HEK293 (cell line): ENCODE measurements around the gene MAEA.

Experiments
- CTCF ChIA-PET: fragments of 350-600 bp; formaldehyde crosslinking; extraction: SDS; loops from one replicate; lab custom pipeline; 2021; ENCODE audit warnings: antibody characterized with exemption; lab: Yijun Ruan, JAX
- POLR2A ChIA-PET: fragments of 300-600 bp; formaldehyde crosslinking; extraction: SDS; loops from one replicate; lab custom pipeline; 2020; ENCODE audit warnings: antibody characterized with exemption, inconsistent platforms; lab: Yijun Ruan, JAX
- H3K27ac ChIP-seq: fragments of 200-500 bp; sonication (Bioruptor generic); 2 replicates; pipeline ENCODE4 v1.5.1; 2014; ENCODE audit warnings: low read depth, low read length, control low read depth, inconsistent platforms; ENCODE audit errors: extremely low read depth
- H3K36me3 ChIP-seq, 2 experiments: fragments of 200-500 bp in 1 of 2; sonication (Bioruptor generic) in 1 of 2; 1 replicate in 1 of 2; 2 replicates in 1 of 2; pipeline ENCODE4 v1.5.1; 2014 to 2017; ENCODE audit warnings: inconsistent platforms in 2 of 2, low read length in 2 of 2; ENCODE audit not compliant: control insufficient read depth in 2 of 2, insufficient read depth in 1 of 2
- H3K4me1 ChIP-seq: fragments of 200-500 bp; sonication (Bioruptor generic); 2 replicates; pipeline ENCODE4 v1.5.1; 2014; ENCODE audit warnings: mild to moderate bottlenecking, low read length, inconsistent platforms; ENCODE audit not compliant: control insufficient read depth, insufficient read depth
- H3K4me3 ChIP-seq: 2 replicates; pipeline ENCODE4 v1.5.1; 2011; ENCODE audit warnings: low read depth, mild to moderate bottlenecking, control low read depth, low read length, moderate library complexity
- H3K9me3 ChIP-seq: fragments of 200-500 bp; sonication (Bioruptor generic); 2 replicates; pipeline ENCODE4 v1.5.1; 2014; ENCODE audit warnings: low read depth, low read length, inconsistent platforms; ENCODE audit not compliant: control insufficient read depth, insufficient read depth
- HOXD13 ChIP-seq: sonication (generic); formaldehyde crosslinking; IDR thresholded peaks from 2 replicates; pipeline ENCODE4 v1.8.0; 2022; ENCODE audit warnings: missing genetic modification reagents, borderline replicate concordance
- IKZF3 ChIP-seq: fragments of 450-650 bp; IDR thresholded peaks from 2 replicates; pipeline ENCODE4 v1.5.0; 2018; ENCODE audit warnings: missing biosample characterization, mild to moderate bottlenecking, missing genetic modification characterization, moderate library complexity
- KLF16 ChIP-seq: fragments of 450-650 bp; formaldehyde crosslinking; IDR thresholded peaks from 2 replicates; pipeline ENCODE4 v1.5.1; 2017; ENCODE audit warnings: missing biosample characterization, missing genetic modification characterization
- KLF9 ChIP-seq: fragments of 450-650 bp; formaldehyde crosslinking; IDR thresholded peaks from 2 replicates; pipeline ENCODE4 v1.5.1; 2016; ENCODE audit warnings: missing biosample characterization, missing genetic modification characterization, low read depth
- MEIS1 ChIP-seq: sonication (generic); formaldehyde crosslinking; IDR thresholded peaks from 2 replicates; pipeline ENCODE4 v1.8.1; 2022; ENCODE audit warnings: missing genetic modification reagents, mild to moderate bottlenecking, borderline replicate concordance
- SP2 ChIP-seq: fragments of 450-650 bp; formaldehyde crosslinking; IDR thresholded peaks from 2 replicates; pipeline ENCODE4 v1.5.1; 2016; ENCODE audit warnings: missing biosample characterization, missing genetic modification characterization
- TRIM28 ChIP-seq: IDR thresholded peaks from 2 replicates; pipeline ENCODE4 v1.6.1; 2011; ENCODE audit warnings: low read length, control low read depth, borderline replicate concordance
- ZBTB48 ChIP-seq: fragments of 450-650 bp; formaldehyde crosslinking; IDR thresholded peaks from 2 replicates; pipeline ENCODE4 v1.5.1; 2016; ENCODE audit warnings: missing biosample characterization, missing genetic modification characterization
- ZFP3 ChIP-seq: fragments of 450-650 bp; formaldehyde crosslinking; IDR thresholded peaks from 2 replicates; pipeline ENCODE4 v1.5.1; 2016; ENCODE audit warnings: low read depth, missing biosample characterization, missing genetic modification characterization
- ZNF132 ChIP-seq: fragments of 450-650 bp; formaldehyde crosslinking; IDR thresholded peaks from 2 replicates; pipeline ENCODE4 v1.5.1; 2017; ENCODE audit warnings: missing biosample characterization, missing genetic modification characterization, borderline replicate concordance
- ZNF155 ChIP-seq: fragments of 450-650 bp; formaldehyde crosslinking; IDR thresholded peaks from 2 replicates; pipeline ENCODE4 v1.5.1; 2016; ENCODE audit warnings: missing biosample characterization, missing genetic modification characterization
- ZNF23 ChIP-seq: fragments of 450-650 bp; formaldehyde crosslinking; IDR thresholded peaks from 2 replicates; pipeline ENCODE4 v1.5.1; 2016; ENCODE audit warnings: missing biosample characterization, missing genetic modification characterization, borderline replicate concordance
- ZNF239 ChIP-seq: fragments of 450-650 bp; formaldehyde crosslinking; IDR thresholded peaks from 2 replicates; pipeline ENCODE4 v1.5.1; 2016; ENCODE audit warnings: missing biosample characterization, missing genetic modification characterization
- ZNF266 ChIP-seq: fragments of 450-650 bp; formaldehyde crosslinking; IDR thresholded peaks from 2 replicates; pipeline ENCODE4 v1.5.1; 2016; ENCODE audit warnings: missing biosample characterization, missing genetic modification characterization, low read depth
- ZNF350 ChIP-seq: fragments of 450-650 bp; formaldehyde crosslinking; IDR thresholded peaks from 2 replicates; pipeline ENCODE4 v1.5.0; 2017; ENCODE audit warnings: missing biosample characterization, mild to moderate bottlenecking, missing genetic modification characterization
- ZNF391 ChIP-seq: fragments of 450-650 bp; formaldehyde crosslinking; IDR thresholded peaks from 2 replicates; pipeline ENCODE4 v1.5.1; 2016; ENCODE audit warnings: low read depth, missing biosample characterization, missing genetic modification characterization, borderline replicate concordance
- ZNF423 ChIP-seq: fragments of 450-650 bp; formaldehyde crosslinking; IDR thresholded peaks from 2 replicates; pipeline ENCODE4 v1.5.1; 2016; ENCODE audit warnings: missing biosample characterization, missing genetic modification characterization
- ZNF529 ChIP-seq: fragments of 450-650 bp; formaldehyde crosslinking; IDR thresholded peaks from 2 replicates; pipeline ENCODE4 v1.5.1; 2017; ENCODE audit warnings: missing genetic modification characterization, missing biosample characterization; ENCODE audit not compliant: insufficient replicate concordance
- ZNF561 ChIP-seq: fragments of 450-650 bp; IDR thresholded peaks from 2 replicates; pipeline ENCODE4 v1.5.1; 2018; ENCODE audit warnings: missing biosample characterization, missing genetic modification characterization, borderline replicate concordance
- ZNF623 ChIP-seq: fragments of 450-650 bp; formaldehyde crosslinking; IDR thresholded peaks from 2 replicates; pipeline ENCODE4 v1.5.1; 2016; ENCODE audit warnings: missing biosample characterization, missing genetic modification characterization
- ZNF629 ChIP-seq: fragments of 450-650 bp; formaldehyde crosslinking; IDR thresholded peaks from 2 replicates; pipeline ENCODE4 v1.5.1; 2017; ENCODE audit warnings: missing biosample characterization, missing genetic modification characterization
- ZNF701 ChIP-seq: fragments of 450-650 bp; formaldehyde crosslinking; IDR thresholded peaks from 2 replicates; pipeline ENCODE4 v1.5.1; 2016; ENCODE audit warnings: missing biosample characterization, missing genetic modification characterization
- ZNF777 ChIP-seq: fragments of 450-650 bp; formaldehyde crosslinking; IDR thresholded peaks from 2 replicates; pipeline ENCODE4 v1.5.1; 2017; ENCODE audit warnings: missing biosample characterization, missing genetic modification characterization, borderline replicate concordance
- ZSCAN30 ChIP-seq: fragments of 450-650 bp; IDR thresholded peaks from 2 replicates; pipeline ENCODE4 v1.5.1; 2018; ENCODE audit warnings: missing biosample characterization, mild to moderate bottlenecking, missing genetic modification characterization, moderate library complexity
- TF ChIP-seq, protein P1 (sequence below): fragments of 450-650 bp; formaldehyde crosslinking; IDR thresholded peaks from 2 replicates; pipeline ENCODE4 v1.5.1; 2016; ENCODE audit warnings: missing biosample characterization, missing genetic modification characterization, borderline replicate concordance
- TF ChIP-seq, protein P2 (sequence below): fragments of 450-650 bp; formaldehyde crosslinking; IDR thresholded peaks from 2 replicates; pipeline ENCODE4; 2016; ENCODE audit warnings: missing biosample characterization, missing genetic modification characterization
- TF ChIP-seq, protein P3 (sequence below): fragments of 450-650 bp; formaldehyde crosslinking; IDR thresholded peaks from 2 replicates; pipeline ENCODE4 v1.5.1; 2017; ENCODE audit warnings: missing biosample characterization, missing genetic modification characterization

The MAEA gene

DNA sequence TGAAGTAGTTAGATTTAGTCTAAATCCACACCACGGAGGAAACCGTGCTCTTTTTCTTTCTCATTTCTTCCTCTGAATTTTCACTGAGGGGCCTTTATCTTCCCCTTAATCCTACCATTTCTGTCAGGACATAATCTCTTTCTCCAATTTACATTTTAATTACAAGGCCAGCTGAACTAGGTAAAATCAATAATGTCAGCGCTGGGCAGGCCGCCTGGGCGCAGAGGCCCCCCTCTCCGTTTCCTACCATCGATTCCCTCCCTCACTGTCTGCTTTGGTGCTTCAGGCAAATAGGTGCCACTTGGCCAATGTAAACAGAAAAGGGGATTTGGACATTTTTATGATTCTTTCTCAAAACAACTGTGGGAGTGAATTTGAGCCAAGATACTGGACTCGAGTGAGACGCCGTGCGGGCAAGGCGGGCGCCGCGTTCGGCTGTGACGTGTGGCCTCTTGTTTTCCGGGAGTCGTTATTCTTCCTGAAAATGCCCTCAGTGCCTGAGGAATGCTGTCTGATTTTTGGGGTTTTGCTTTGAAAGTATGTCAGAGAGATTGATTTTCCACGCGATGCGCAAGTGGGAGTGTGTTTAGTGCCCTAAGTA is 79.9 kb downstream of the MAEA start:
- POLR2A ChIA-PET = no interaction called here
- TF ChIP-seq, protein P1, sequence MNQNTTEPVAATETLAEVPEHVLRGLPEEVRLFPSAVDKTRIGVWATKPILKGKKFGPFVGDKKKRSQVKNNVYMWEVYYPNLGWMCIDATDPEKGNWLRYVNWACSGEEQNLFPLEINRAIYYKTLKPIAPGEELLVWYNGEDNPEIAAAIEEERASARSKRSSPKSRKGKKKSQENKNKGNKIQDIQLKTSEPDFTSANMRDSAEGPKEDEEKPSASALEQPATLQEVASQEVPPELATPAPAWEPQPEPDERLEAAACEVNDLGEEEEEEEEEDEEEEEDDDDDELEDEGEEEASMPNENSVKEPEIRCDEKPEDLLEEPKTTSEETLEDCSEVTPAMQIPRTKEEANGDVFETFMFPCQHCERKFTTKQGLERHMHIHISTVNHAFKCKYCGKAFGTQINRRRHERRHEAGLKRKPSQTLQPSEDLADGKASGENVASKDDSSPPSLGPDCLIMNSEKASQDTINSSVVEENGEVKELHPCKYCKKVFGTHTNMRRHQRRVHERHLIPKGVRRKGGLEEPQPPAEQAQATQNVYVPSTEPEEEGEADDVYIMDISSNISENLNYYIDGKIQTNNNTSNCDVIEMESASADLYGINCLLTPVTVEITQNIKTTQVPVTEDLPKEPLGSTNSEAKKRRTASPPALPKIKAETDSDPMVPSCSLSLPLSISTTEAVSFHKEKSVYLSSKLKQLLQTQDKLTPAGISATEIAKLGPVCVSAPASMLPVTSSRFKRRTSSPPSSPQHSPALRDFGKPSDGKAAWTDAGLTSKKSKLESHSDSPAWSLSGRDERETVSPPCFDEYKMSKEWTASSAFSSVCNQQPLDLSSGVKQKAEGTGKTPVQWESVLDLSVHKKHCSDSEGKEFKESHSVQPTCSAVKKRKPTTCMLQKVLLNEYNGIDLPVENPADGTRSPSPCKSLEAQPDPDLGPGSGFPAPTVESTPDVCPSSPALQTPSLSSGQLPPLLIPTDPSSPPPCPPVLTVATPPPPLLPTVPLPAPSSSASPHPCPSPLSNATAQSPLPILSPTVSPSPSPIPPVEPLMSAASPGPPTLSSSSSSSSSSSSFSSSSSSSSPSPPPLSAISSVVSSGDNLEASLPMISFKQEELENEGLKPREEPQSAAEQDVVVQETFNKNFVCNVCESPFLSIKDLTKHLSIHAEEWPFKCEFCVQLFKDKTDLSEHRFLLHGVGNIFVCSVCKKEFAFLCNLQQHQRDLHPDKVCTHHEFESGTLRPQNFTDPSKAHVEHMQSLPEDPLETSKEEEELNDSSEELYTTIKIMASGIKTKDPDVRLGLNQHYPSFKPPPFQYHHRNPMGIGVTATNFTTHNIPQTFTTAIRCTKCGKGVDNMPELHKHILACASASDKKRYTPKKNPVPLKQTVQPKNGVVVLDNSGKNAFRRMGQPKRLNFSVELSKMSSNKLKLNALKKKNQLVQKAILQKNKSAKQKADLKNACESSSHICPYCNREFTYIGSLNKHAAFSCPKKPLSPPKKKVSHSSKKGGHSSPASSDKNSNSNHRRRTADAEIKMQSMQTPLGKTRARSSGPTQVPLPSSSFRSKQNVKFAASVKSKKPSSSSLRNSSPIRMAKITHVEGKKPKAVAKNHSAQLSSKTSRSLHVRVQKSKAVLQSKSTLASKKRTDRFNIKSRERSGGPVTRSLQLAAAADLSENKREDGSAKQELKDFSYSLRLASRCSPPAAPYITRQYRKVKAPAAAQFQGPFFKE (tag by site-specific recombination) = no peak
- TF ChIP-seq SP2 (no peak), ZNF391 (tag by site-specific recombination) (no peak), ZNF529 (no peak), ZFP3 (tag by site-specific recombination) (no peak), ZNF701 (no peak), ZNF155 (tag by site-specific recombination) (no peak), ZNF629 (tag by site-specific recombination) (no peak), KLF9 (no peak), ZNF266 (tag by site-specific recombination) (no peak), ZNF623 (no peak), ZNF132 (tag by site-specific recombination) (no peak), IKZF3 (no peak), MEIS1 (no peak)
- Histone ChIP-seq H3K4me1 (no peaks in the 10 kb centered on the region), H3K36me3 (peaks cover 0 to 55% of the 10 kb centered on the region in 2 experiments; a peak in 1 of 3 replicates), H3K9me3 (no peaks in the 10 kb centered on the region), H3K27ac (no peak overlapping the region), H3K4me3 (no peak overlapping the region)
- CTCF ChIA-PET = no interaction called here

DNA sequence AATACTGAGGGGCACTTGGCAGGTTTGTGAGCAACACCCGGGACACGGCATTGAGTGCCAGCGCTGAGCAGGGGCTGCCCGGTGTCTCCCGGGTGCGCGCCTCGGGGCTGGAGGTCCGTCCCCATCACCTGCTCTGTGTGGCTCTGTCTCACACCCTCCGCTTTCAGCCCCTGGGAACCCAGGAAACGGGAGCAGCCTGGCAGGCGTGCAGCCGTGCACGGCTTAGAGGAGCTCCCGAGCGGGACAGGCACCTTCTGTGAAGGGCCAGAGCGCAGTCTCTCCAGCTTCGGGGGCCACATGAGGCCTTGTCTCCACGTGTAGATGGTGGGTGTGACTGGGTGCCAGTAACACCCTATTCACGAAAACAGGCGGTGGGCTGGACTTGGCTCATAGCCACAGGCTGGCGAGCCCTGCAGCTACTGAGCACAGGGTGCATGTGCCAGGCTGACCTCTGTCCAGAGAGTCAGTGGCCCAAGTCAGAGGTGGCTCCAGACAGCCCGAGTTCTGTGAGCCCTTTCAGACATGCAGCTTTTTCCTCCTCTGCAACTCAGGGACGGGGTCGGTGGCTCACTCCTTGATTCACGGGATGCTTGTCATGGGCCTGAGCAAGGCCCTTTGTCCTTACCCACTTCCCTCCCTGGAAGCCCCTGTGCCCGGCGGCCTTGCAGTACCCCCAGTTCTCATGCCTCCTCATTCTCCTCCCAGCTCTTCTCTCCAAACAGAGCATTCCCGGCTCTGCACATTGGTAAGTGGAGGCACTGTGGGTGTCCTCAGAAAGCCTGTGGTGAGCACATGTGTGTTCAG is 80.8 kb downstream of the MAEA start:
- Histone ChIP-seq H3K36me3 (peaks cover 0 to 62% of the 10 kb centered on the region in 2 experiments; a peak in 1 of 3 replicates), H3K9me3 (no peaks in the 10 kb centered on the region), H3K4me1 (no peaks in the 10 kb centered on the region), H3K4me3 (no peak overlapping the region), H3K27ac (no peak overlapping the region)
- CTCF ChIA-PET = interaction anchor here (0.6 to 0.7 kb wide), 2 partner anchors 9 to 15 kb away, joined by 3 read pairs; no protein-coding TSS in a partner anchor
- POLR2A ChIA-PET = no interaction called here
- TF ChIP-seq, protein P2, sequence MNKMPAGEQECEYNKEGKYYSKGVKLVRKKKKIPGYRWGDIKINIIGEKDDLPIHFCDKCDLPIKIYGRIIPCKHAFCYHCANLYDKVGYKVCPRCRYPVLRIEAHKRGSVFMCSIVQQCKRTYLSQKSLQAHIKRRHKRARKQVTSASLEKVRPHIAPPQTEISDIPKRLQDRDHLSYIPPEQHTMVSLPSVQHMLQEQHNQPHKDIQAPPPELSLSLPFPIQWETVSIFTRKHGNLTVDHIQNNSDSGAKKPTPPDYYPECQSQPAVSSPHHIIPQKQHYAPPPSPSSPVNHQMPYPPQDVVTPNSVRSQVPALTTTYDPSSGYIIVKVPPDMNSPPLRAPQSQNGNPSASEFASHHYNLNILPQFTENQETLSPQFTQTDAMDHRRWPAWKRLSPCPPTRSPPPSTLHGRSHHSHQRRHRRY (tag by site-specific recombination) = no peak
- TF ChIP-seq KLF16 (tag by site-specific recombination) (no peak), ZNF561 (tag by site-specific recombination) (no peak), ZNF350 (tag by site-specific recombination) (no peak), TRIM28 (no peak), ZNF623 (no peak), HOXD13 (CRISPR knock-in tag) (no peak), ZSCAN30 (no peak), ZBTB48 (tag by site-specific recombination) (no peak), ZNF777 (no peak), ZNF23 (tag by site-specific recombination) (no peak), ZNF239 (tag by site-specific recombination) (no peak), ZNF423 (no peak)
- TF ChIP-seq, protein P3, sequence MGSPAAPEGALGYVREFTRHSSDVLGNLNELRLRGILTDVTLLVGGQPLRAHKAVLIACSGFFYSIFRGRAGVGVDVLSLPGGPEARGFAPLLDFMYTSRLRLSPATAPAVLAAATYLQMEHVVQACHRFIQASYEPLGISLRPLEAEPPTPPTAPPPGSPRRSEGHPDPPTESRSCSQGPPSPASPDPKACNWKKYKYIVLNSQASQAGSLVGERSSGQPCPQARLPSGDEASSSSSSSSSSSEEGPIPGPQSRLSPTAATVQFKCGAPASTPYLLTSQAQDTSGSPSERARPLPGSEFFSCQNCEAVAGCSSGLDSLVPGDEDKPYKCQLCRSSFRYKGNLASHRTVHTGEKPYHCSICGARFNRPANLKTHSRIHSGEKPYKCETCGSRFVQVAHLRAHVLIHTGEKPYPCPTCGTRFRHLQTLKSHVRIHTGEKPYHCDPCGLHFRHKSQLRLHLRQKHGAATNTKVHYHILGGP (tag by site-specific recombination) = no peak
